ENCODE measurements around the gene FADS1.

- TF ChIP-seq POLR2A (IDR thresholded peaks at IDR 0.05; ENCODE audit: low read depth, low read length) = no peak
- no peak for TF ChIP-seq TAF1 (IDR thresholded peaks at IDR 0.05; ENCODE audit: borderline replicate concordance, low read depth, low read length)
Measured at GRCh38 chr11:61853698-61854169, 36.9 kb upstream of the FADS1 start.

Data from GM12892 (cell line).